HepG2 (cell line): Measurements from ENCODE around the gene CCDC70.

Source experiments
- ATF2 ChIP-seq: sonication (generic); formaldehyde crosslinking; IDR thresholded peaks from 2 replicates; pipeline ENCODE4 v1.4.0; 2020; ENCODE audit warnings: missing genetic modification reagents
- BATF2 ChIP-seq: sonication (generic); formaldehyde crosslinking; IDR thresholded peaks from 2 replicates; pipeline ENCODE4 v1.8.0; 2022; ENCODE audit warnings: mild to moderate bottlenecking, missing genetic modification reagents, moderate library complexity
- FOXA1 ChIP-seq, 2 experiments: fragments of 450-650 bp in 1 of 2; sonication (generic) in 1 of 2; formaldehyde crosslinking in 1 of 2; IDR thresholded peaks; 2 replicates each; pipeline versions ENCODE4 v1.4.0 to v1.6.1; 2016 to 2020; ENCODE audit warnings: missing genetic modification reagents in 1 of 2
- MAX ChIP-seq: IDR thresholded peaks from 2 replicates; pipeline ENCODE4 v1.6.1; 2012; ENCODE audit warnings: inconsistent platforms
- ZBTB49 ChIP-seq: sonication (generic); formaldehyde crosslinking; IDR thresholded peaks from 2 replicates; pipeline ENCODE4 v1.4.0; 2020; ENCODE audit warnings: missing genetic modification reagents, borderline replicate concordance
- ZFP41 ChIP-seq: sonication (generic); formaldehyde crosslinking; IDR thresholded peaks from 2 replicates; pipeline ENCODE4 v1.4.0; 2020; ENCODE audit warnings: mild to moderate bottlenecking, missing genetic modification reagents, borderline replicate concordance
- ZKSCAN1 ChIP-seq: fragments of 150-350 bp; IDR thresholded peaks from 2 replicates; pipeline ENCODE4 v1.6.1; 2014; ENCODE audit warnings: low read length

- no peak for TF ChIP-seq MAX
- TF ChIP-seq ZFP41 (CRISPR knock-in tag) = no peak
- no peak for TF ChIP-seq BATF2
- TF ChIP-seq FOXA1 (IDR thresholded peaks at IDR 0.05) = no peak
- no peak for TF ChIP-seq FOXA1 (CRISPR knock-in tag; IDR thresholded peaks at IDR 0.05)
- TF ChIP-seq ZKSCAN1 = no peak
- no peak for TF ChIP-seq ATF2 (CRISPR knock-in tag)
- TF ChIP-seq ZBTB49 (CRISPR knock-in tag) = no peak
These were observed 34.4 kb downstream of the CCDC70 start for GRCh38 chr13:51895906-51896888.
